Measurements from ENCODE around the gene PPP2R2C.

PPP2R2C gene

GRCh38 chr4:6448476-6449170, 23.8 kb downstream of the PPP2R2C start:
- Histone ChIP-seq H3K36me3 (ENCODE audit: insufficient read depth, low read length) (no peaks in the 10 kb centered on the region), H3K9me3 (ENCODE audit: insufficient read depth, low read length, severe bottlenecking) (no peaks in the 10 kb centered on the region), H4K20me1 (ENCODE audit: insufficient read depth, low read length) (peaks cover 8% of the 10 kb centered on the region; the same call in 1 of the 2 replicates), H3K9ac (ENCODE audit: low read depth, low read length) (no peak overlapping the region), H3K27me3 (ENCODE audit: insufficient read depth, low read length, poor library complexity) (no peaks in the 10 kb centered on the region), H3K4me1 (ENCODE audit: insufficient read depth, low read length) (no peaks in the 10 kb centered on the region), H3K27ac (ENCODE audit: low read length) (no peak overlapping the region), H3K4me2 (ENCODE audit: insufficient read depth, low read length) (no peak overlapping the region), H3K4me3 (ENCODE audit: low read depth in 1 of 2, low read length in 2 of 2) (no peak overlapping the region), H2AFZ (ENCODE audit: low read depth, low read length) (no peak overlapping the region), H3K79me2 (ENCODE audit: insufficient read depth, low read length) (no peaks in the 10 kb centered on the region)
- TF ChIP-seq EZH2 (IDR thresholded peaks at IDR 0.05; ENCODE audit: borderline replicate concordance, low read depth, low read length, severe bottlenecking) = no peak
- no peak for TF ChIP-seq CTCF (IDR thresholded peaks at IDR 0.05; ENCODE audit: borderline replicate concordance, extremely low read depth, low read length, poor library complexity, severe bottlenecking)
- ATAC-seq (ENCODE audit: insufficient read depth, low read depth) (no peak), DNase-seq (no peak)

- no peak overlapping the region for H3K9ac ChIP-seq (ENCODE audit: low read depth, low read length)
- TF ChIP-seq EZH2 (IDR thresholded peaks at IDR 0.05; ENCODE audit: borderline replicate concordance, low read depth, low read length, severe bottlenecking) (no peak), CTCF (IDR thresholded peaks at IDR 0.05; ENCODE audit: borderline replicate concordance, extremely low read depth, low read length, poor library complexity, severe bottlenecking) (no peak)
- no peaks in the 10 kb centered on the region for H3K9me3 ChIP-seq (ENCODE audit: insufficient read depth, low read length, severe bottlenecking)
- H3K27me3 ChIP-seq (ENCODE audit: insufficient read depth, low read length, poor library complexity) = no peaks in the 10 kb centered on the region
- H3K36me3 ChIP-seq (ENCODE audit: insufficient read depth, low read length) = no peaks in the 10 kb centered on the region
- no peak overlapping the region for H3K4me3 ChIP-seq (ENCODE audit: low read depth in 1 of 2, low read length in 2 of 2)
- no peak overlapping the region for H3K27ac ChIP-seq (ENCODE audit: low read length)
- peaks cover 8% of the 10 kb centered on the region; the same call in 1 of the 2 replicates for H4K20me1 ChIP-seq (ENCODE audit: insufficient read depth, low read length)
- DNase-seq = no peak
- H3K4me1 ChIP-seq (ENCODE audit: insufficient read depth, low read length) = no peaks in the 10 kb centered on the region
- H3K4me2 ChIP-seq (ENCODE audit: insufficient read depth, low read length) = no peak overlapping the region
- ATAC-seq (ENCODE audit: insufficient read depth, low read depth) = no peak
- H3K79me2 ChIP-seq (ENCODE audit: insufficient read depth, low read length) = no peaks in the 10 kb centered on the region
- no peak overlapping the region for H2AFZ ChIP-seq (ENCODE audit: low read depth, low read length)
These were observed 24.7 kb downstream of the PPP2R2C start for GRCh38 chr4:6447672-6448171.

- H3K36me3 ChIP-seq (ENCODE audit: insufficient read depth, low read length) = no peaks in the 10 kb centered on the region
- TF ChIP-seq EZH2 (IDR thresholded peaks at IDR 0.05; ENCODE audit: borderline replicate concordance, low read depth, low read length, severe bottlenecking) (no peak), CTCF (IDR thresholded peaks at IDR 0.05; ENCODE audit: borderline replicate concordance, extremely low read depth, low read length, poor library complexity, severe bottlenecking) (no peak)
- ATAC-seq (ENCODE audit: insufficient read depth, low read depth) (no peak), DNase-seq (no peak)
- H3K79me2 ChIP-seq (ENCODE audit: insufficient read depth, low read length) = no peaks in the 10 kb centered on the region
- no peak overlapping the region for H2AFZ ChIP-seq (ENCODE audit: low read depth, low read length)
- no peak overlapping the region for H3K9ac ChIP-seq (ENCODE audit: low read depth, low read length)
- no peak overlapping the region for H3K27ac ChIP-seq (ENCODE audit: low read length)
- no peak overlapping the region for H3K4me2 ChIP-seq (ENCODE audit: insufficient read depth, low read length)
- H3K4me3 ChIP-seq (ENCODE audit: low read depth in 1 of 2, low read length in 2 of 2) = no peak overlapping the region
- no peaks in the 10 kb centered on the region for H3K9me3 ChIP-seq (ENCODE audit: insufficient read depth, low read length, severe bottlenecking)
- H4K20me1 ChIP-seq (ENCODE audit: insufficient read depth, low read length) = peaks cover 8% of the 10 kb centered on the region; the same call in 1 of the 2 replicates
- no peaks in the 10 kb centered on the region for H3K27me3 ChIP-seq (ENCODE audit: insufficient read depth, low read length, poor library complexity)
- no peaks in the 10 kb centered on the region for H3K4me1 ChIP-seq (ENCODE audit: insufficient read depth, low read length)
These were observed 25.6 kb downstream of the PPP2R2C start for GRCh38 chr4:6446538-6447451.
